Activated CD8-positive, alpha-beta memory T cell treated with anti-CD3 and anti-CD28 coated beads, Interleukin-2, amount 50 U/mL, for 1 hour (primary cell): Measurements from ENCODE around the gene BTG4.

Experiments
- DNase-seq: peaks from one replicate; pipeline ENCODE4 v3.0.0-alpha.2; 2020; ENCODE audit errors: extremely low read depth

BTG4 gene

DNA sequence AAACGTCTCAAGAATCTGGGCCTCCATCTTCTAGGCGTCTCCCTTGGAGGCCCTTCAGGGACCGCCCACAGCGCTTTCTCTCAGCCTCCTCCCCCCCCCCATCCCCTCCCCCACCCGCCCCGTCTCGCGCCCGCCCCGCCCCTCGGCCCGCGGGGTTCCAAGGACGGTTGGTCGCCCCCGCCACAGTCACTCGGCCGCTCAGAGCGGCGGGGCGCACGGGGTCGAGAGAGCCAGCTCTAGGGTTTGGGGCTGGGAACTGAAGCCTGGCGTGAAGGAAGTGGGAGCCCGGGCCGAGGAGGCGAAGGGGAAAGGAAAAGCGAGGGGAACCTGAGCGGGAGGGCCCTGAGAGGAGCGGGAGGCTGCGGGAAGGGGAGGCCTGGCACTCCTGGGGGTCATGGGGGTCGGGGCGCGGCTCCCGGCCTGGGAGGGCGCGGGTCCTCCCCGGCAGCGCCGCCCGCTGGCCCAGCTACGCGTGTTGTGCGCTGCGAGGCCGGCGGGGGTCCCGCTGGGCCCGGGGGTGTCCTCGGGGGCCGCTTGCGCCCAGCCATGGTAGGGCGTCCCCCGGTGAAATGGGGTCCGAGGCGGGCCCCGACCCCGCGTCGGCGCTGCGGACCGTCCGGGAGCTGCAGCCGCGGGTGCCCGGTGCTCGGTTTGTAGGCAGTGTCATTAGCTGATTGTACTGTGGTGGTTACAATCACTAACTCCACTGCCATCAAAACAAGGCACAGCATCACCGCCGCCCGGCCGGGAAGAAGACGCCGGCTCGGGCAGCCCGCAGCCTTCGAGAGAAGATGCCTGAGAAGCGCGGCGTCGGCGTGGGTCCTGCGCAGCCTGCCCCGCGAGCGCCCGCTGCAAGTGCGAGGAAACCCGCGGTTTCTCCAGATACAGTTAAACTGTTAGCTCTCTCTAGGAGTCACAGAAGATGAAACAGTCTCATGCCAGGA, at the start of gene BTG4:
TSS of gene BTG4 (minus strand) at position 91 of the 944 bp plus-strand sequence. CDS start 13,610 bp downstream, outside the sequence.
- no peak for DNase-seq

GRCh38 chr11:111561791-111562325, 49.7 kb upstream of the BTG4 start:
- no peak for DNase-seq

GRCh38 chr11:111561306-111561705, 49.1 kb upstream of the BTG4 start:
- DNase-seq: no peak

GRCh38 chr11:111560800-111561199, 48.6 kb upstream of the BTG4 start:
- DNase-seq: no peak

GRCh38 chr11:111559800-111560464, 47.7 kb upstream of the BTG4 start:
- no peak for DNase-seq

- DNase-seq: no peak
These were observed 45.4 kb upstream of the BTG4 start for GRCh38 chr11:111557425-111558111.

GRCh38 chr11:111555255-111555654, 43.1 kb upstream of the BTG4 start:
- DNase-seq: no peak

- no peak for DNase-seq
These were observed 42.3 kb upstream of the BTG4 start for GRCh38 chr11:111554532-111554931.

DNA sequence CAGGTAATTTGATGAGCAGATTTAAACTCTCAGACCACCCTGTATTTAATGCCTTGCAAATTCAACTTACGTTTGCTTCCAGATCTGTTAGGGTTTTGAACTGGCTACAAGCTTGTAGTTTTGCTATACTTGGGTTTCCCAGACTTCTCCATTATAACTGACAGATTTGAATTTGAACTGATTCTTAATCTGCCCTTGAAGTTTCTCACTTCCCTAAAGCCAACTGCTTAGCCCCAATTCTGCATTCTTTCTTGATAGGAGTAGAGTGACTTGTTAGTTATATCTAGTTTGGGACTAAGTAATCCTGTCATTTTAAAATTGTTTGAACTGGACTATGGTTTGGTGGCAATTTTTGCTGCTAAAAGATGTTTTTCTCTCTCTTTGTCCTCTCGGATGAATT, 38.1 kb upstream of the BTG4 start:
- no peak for DNase-seq

DNA sequence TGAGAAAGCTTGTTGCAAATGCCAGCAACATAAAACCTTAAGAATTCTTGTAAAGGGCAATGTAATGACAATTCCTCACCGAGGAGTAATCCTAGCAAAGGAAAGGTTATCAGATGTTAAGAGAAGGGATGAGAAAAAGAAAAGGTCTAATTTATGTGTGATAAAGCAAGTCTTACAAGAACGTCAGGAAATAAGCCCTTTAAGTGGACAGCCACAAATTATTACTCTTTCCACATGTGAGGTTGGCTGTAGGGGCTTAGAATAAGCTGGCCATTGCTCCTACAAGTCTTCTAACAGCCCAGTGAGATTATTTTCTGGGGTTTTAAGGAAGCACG, 37.6 kb upstream of the BTG4 start:
- no peak for DNase-seq

- no peak for DNase-seq
These were observed 37.1 kb upstream of the BTG4 start for GRCh38 chr11:111549196-111549868.

DNA sequence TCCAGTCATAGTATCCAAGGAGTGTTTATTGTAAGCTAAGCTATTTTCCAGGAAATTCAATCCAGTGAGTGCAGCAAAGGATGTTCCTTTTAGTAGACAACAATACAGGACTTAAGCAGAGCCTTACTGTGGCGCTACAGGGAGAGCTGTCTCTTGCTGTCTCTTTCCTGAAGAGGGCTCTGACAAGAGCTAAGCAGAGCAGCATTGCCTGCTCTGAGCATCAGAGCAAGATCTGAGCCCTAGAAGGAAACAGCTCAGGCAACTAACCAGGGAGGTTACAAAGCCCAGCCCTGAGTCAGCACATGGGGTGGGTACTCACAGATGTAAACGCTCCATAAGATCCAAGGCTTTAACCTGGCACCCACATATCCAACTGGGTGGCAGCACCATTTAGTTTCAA, 36.3 kb upstream of the BTG4 start:
- DNase-seq: no peak

DNA sequence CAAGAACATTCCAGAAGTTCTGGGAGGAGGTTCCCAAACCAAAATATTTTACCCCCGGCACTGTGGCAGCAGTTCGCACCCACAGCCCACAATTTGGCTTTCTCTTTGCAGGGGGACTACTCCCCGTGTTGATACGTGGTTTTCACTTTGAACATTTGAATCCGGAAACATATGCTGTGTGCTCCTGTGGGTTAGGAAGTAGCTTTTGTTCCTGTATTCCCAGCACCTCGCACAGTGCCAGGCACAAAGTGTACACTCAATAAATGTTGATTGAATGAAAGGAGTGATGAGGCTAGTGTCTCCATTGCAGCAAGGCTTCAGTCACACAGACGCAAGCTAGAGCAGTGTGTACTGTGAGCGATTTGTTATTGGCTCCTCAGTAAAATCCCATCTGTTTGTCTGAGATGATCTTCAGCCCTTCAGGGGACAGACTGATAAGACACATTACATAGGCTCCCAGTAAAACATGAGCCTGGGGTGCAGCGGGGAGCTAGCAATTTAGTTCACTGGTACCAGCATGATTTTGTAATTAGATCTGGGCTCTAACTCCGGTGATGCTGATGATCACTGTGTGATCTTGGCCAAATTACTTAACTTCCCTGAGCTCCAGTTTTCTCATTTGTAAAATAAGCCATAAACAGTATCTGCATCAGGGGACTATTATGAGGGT, 30.6 kb upstream of the BTG4 start:
- no peak for DNase-seq

DNA sequence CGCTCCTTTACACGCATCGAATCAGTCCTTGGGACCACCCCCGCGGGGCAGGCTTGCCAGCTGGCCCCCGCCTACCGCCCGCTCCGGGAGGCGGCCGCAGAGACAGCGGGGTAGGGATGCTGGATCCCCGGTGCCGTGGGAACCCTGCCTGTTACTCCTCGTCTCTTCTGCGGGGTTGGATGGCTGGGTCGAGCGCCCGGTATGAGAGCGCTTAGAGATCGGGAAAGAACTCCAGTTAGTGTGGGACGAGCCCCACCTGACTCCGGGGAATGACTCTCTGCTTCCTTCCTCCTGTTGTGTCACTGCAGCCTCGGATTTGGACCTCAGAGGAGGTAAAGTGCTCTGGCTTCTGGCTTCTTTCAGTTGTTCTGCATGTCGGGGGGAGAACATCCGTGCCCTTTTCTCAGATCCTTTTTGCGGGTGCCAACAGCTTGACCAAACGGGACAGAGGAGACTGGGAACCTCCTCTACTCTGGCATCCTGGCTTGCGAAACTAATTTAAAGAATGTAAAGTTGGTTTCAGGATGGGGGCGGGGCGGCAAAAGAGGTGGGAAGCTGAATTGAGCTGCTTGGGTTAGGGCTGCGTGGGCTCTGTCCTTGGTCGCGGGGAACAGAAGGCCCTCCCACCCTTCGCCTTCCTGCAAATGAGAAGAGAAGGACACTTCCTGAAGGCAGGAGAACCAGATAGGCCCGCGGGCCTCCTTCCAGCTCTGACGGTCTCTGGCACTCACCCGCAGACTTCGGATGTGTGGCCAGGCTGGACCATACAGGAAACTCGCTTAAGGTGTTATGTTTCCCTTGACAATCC, 29.3 kb upstream of the BTG4 start:
- no peak for DNase-seq

- DNase-seq: no peak
These were observed 28.7 kb upstream of the BTG4 start for GRCh38 chr11:111540937-111541253.

GRCh38 chr11:111540114-111540936, 28.1 kb upstream of the BTG4 start, which contains the start of gene LAYN:
Gene LAYN (plus strand): TSS chr11:111540720. CDS start chr11:111540844, 124 bp downstream.
- DNase-seq: no peak

- no peak for DNase-seq
These were observed 27.4 kb upstream of the BTG4 start for GRCh38 chr11:111539426-111540113.

DNA sequence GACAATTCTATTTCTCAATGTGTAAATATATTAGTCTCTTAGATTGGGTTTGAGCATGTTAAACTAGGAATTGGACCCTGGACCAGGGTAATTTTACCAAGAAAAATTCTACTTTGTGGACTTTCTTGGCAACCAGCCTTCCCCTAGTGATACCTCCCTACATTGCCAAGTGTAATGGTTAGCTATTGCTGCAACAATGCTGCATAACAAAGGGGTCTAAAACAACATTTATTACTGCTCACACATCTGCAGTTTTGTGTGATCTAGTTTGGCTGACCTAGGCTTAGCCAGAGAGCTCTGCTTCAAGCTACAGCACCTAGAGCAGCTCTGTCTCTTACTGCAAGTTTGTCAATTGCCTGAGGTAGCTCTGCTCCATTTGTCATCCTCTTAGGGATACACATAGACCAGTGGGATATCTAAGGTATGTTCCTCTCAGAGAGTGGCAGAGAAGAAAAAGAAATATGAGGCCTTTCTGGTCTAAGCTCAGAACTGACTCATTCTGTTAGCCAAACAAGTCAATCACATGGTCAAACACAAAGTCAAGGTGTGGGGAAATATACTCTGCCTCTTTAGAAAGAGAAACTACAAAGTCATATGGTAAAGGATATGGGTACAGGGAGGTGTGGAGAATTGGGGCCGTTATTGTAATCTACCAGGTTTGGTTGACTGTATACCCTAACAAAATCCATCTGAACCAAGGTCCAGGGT, 26.4 kb upstream of the BTG4 start:
- no peak for DNase-seq
